ENCODE data around the gene DAPK2.
A peak's percentile ranks its signal among the peaks of the same experiment; 100 is the strongest.

Gene DAPK2

DNA sequence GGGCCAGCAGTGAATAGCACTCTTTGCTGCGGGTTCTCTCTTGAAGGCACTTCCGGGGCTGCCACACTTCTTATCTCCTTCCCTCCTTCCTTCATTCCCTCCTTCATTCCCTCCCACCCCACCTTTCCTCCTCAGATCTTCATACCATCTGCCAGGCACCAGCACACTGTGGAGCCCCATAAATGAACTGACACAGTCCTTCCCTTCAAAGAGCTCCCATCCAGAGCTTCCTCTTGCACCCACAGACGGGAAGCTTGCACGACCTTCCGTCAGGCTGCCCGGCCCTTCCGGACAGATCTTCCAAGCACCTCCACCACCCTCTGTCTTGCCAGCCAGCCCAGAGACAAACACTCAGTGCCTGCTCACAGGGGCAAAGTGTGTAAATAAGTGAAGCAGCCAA is 147.1 kb downstream of the DAPK2 start:
- Histone ChIP-seq H3K79me2 (ENCODE audit: low read length) (no peaks in the 10 kb centered on the region), H3K27me3 (ENCODE audit: low read depth, low read length) (no peaks in the 10 kb centered on the region), H3K4me2 (ENCODE audit: low read length) (no peak overlapping the region), H4K20me1 (ENCODE audit: insufficient read depth, low read length) (no peaks in the 10 kb centered on the region), H3K36me3 (replicated peaks; ENCODE audit: low read depth, low read length) (no peaks in the 10 kb centered on the region), H3K9me3 (ENCODE audit: insufficient read depth, low read length) (no peaks in the 10 kb centered on the region), H2AFZ (ENCODE audit: low read depth, low read length) (no peak overlapping the region), H3K4me3 (ENCODE audit: low read length) (no peak overlapping the region), H3K4me1 (ENCODE audit: low read length) (peaks cover 54% of the 10 kb centered on the region), H3K9ac (ENCODE audit: low read length) (no peak overlapping the region), H3K27ac (ENCODE audit: low read length) (no peak overlapping the region)
- TF ChIP-seq, protein P1, sequence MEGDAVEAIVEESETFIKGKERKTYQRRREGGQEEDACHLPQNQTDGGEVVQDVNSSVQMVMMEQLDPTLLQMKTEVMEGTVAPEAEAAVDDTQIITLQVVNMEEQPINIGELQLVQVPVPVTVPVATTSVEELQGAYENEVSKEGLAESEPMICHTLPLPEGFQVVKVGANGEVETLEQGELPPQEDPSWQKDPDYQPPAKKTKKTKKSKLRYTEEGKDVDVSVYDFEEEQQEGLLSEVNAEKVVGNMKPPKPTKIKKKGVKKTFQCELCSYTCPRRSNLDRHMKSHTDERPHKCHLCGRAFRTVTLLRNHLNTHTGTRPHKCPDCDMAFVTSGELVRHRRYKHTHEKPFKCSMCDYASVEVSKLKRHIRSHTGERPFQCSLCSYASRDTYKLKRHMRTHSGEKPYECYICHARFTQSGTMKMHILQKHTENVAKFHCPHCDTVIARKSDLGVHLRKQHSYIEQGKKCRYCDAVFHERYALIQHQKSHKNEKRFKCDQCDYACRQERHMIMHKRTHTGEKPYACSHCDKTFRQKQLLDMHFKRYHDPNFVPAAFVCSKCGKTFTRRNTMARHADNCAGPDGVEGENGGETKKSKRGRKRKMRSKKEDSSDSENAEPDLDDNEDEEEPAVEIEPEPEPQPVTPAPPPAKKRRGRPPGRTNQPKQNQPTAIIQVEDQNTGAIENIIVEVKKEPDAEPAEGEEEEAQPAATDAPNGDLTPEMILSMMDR (IDR thresholded peaks at IDR 0.05; ENCODE audit: low read depth, low read length) = no peak

DNA sequence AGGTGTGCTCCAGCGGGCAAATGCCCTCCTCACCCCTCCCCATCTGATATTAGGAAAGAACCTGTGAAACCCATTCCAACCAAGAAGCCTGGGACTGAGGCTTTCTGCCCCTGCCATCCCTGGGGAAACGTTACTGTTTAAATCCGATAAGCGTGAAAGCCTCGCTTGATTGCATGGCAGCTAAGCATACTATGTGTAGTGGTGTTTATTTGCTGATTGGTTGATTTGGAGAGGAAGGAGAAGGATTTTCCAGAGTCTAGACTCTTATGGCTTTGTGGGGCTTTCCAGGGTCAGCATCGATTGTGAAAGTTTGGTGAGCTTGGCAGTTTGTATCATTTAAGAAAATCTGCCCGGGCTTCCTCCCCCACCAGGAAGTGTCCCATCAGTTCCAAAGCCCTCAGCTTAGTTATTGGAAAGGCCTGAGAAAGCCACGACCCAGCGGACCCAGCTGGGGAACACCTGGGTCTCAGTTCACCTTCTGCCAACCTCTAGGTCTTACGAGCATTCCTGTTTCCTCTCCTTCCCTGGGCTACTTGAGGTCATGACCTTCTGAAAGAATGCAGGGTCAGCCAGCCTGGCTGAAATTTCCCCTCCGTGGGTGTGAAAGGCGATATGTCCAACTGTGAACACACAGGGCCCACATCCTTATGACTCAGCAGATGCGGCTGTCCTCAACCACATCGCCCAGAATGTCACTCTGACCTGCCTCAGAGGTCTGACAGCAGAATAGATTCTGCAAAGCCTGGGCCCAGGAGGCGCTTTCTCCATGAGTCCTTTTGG is 149.8 kb downstream of the DAPK2 start:
- Histone ChIP-seq H3K4me2 (ENCODE audit: low read length) (peak overlapping the region; percentile 18), H3K4me3 (ENCODE audit: low read length) (no peak overlapping the region), H3K27me3 (ENCODE audit: low read depth, low read length) (no peaks in the 10 kb centered on the region), H4K20me1 (ENCODE audit: insufficient read depth, low read length) (no peaks in the 10 kb centered on the region), H3K27ac (ENCODE audit: low read length) (no peak overlapping the region), H3K4me1 (ENCODE audit: low read length) (peaks cover 56% of the 10 kb centered on the region), H3K79me2 (ENCODE audit: low read length) (no peaks in the 10 kb centered on the region), H3K36me3 (replicated peaks; ENCODE audit: low read depth, low read length) (no peaks in the 10 kb centered on the region), H3K9ac (ENCODE audit: low read length) (no peak overlapping the region), H3K9me3 (ENCODE audit: insufficient read depth, low read length) (no peaks in the 10 kb centered on the region), H2AFZ (ENCODE audit: low read depth, low read length) (no peak overlapping the region)
- TF ChIP-seq, protein P1 (IDR thresholded peaks at IDR 0.05; ENCODE audit: low read depth, low read length) = no peak
- TF ChIP-seq EZH2phosphoT487 (IDR thresholded peaks at IDR 0.05; ENCODE audit: low read depth) = no peak

- no peaks in the 10 kb centered on the region for H3K79me2 ChIP-seq (ENCODE audit: low read length)
- no peak overlapping the region for H3K27ac ChIP-seq (ENCODE audit: low read length)
- no peaks in the 10 kb centered on the region for H3K36me3 ChIP-seq (replicated peaks; ENCODE audit: low read depth, low read length)
- no peak overlapping the region for H3K9ac ChIP-seq (ENCODE audit: low read length)
- H3K4me3 ChIP-seq (ENCODE audit: low read length) = no peak overlapping the region
- TF ChIP-seq, protein P1 (IDR thresholded peaks at IDR 0.05; ENCODE audit: low read depth, low read length) = no peak
- TF ChIP-seq EZH2phosphoT487 (IDR thresholded peaks at IDR 0.05; ENCODE audit: low read depth) = no peak
- H3K4me2 ChIP-seq (ENCODE audit: low read length) = no peak overlapping the region
- no peaks in the 10 kb centered on the region for H3K27me3 ChIP-seq (ENCODE audit: low read depth, low read length)
- no peak overlapping the region for H2AFZ ChIP-seq (ENCODE audit: low read depth, low read length)
- H3K9me3 ChIP-seq (ENCODE audit: insufficient read depth, low read length) = no peaks in the 10 kb centered on the region
- peaks cover 59% of the 10 kb centered on the region for H3K4me1 ChIP-seq (ENCODE audit: low read length)
- no peaks in the 10 kb centered on the region for H4K20me1 ChIP-seq (ENCODE audit: insufficient read depth, low read length)
These were observed 150.5 kb downstream of the DAPK2 start for GRCh38 chr15:63895787-63896218.

DNA sequence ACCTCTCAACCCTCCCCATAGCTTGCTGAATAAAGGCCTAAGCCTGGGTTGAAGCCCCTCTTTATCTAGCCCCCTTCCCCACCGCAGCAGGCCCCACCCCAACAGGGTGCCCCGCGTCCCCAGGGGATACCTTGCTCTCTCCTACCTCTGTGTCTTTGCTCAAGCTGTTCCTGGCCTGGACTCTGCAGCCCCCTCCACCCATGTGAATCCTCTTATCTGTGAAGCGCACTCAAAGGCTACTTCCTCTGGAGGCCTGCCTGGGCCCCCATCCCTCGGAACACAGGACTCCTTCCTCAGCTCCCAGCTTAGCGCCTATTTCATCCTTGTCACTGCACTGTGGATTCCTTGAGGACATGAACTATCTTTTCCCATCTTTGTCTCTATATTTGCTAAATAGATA is 151.1 kb downstream of the DAPK2 start:
- H3K27ac ChIP-seq (ENCODE audit: low read length) = no peak overlapping the region
- TF ChIP-seq, protein P1 (IDR thresholded peaks at IDR 0.05; ENCODE audit: low read depth, low read length) = no peak
- TF ChIP-seq EZH2phosphoT487 (IDR thresholded peaks at IDR 0.05; ENCODE audit: low read depth) = no peak

More for the DNA sequence above, 151.1 kb downstream of the DAPK2 start:
- no peaks in the 10 kb centered on the region for H3K36me3 ChIP-seq (replicated peaks; ENCODE audit: low read depth, low read length)
- H3K4me3 ChIP-seq (ENCODE audit: low read length) = no peak overlapping the region
- H3K27me3 ChIP-seq (ENCODE audit: low read depth, low read length) = no peaks in the 10 kb centered on the region
- no peaks in the 10 kb centered on the region for H4K20me1 ChIP-seq (ENCODE audit: insufficient read depth, low read length)
- no peaks in the 10 kb centered on the region for H3K9me3 ChIP-seq (ENCODE audit: insufficient read depth, low read length)
- H3K79me2 ChIP-seq (ENCODE audit: low read length) = no peaks in the 10 kb centered on the region
- H3K4me2 ChIP-seq (ENCODE audit: low read length) = no peak overlapping the region
- H3K9ac ChIP-seq (ENCODE audit: low read length) = no peak overlapping the region
- no peak overlapping the region for H2AFZ ChIP-seq (ENCODE audit: low read depth, low read length)
- H3K4me1 ChIP-seq (ENCODE audit: low read length) = peaks cover 59% of the 10 kb centered on the region

All from OCI-LY3 (cell line).